Activated CD4-positive, alpha-beta memory T cell treated with anti-CD3 and anti-CD28 coated beads, Interleukin-2, amount 10 ng/mL, durations not matched to agents 7 days and 5 days (primary cell): ENCODE results near the gene PYDC2. TPM values are rescaled to one million over a fixed set of nuclear protein-coding genes. Genes with fewer than 3 reads are reported as not detected.

Experiments used
- CTCF ChIA-PET: fragments of 350-600 bp; sonication (Branson Sonifier 250); formaldehyde crosslinking; loops from one replicate; lab custom pipeline; 2021; ENCODE audit warnings: antibody characterized with exemption, inconsistent platforms; lab: Charles Lee
- POLR2A ChIA-PET: fragments of 350-600 bp; sonication (Branson Sonifier 250); formaldehyde crosslinking; loops from one replicate; lab custom pipeline; 2021; ENCODE audit warnings: antibody characterized with exemption; lab: Charles Lee
- DNase-seq: peaks from one replicate; pipeline ENCODE4 v3.0.0-alpha.2; 2020
- H3K27ac Mint-ChIP-seq: one replicate; pipeline ENCODE4 v1.8.0; 2021; ENCODE audit warnings: mild to moderate bottlenecking, mixed read lengths
- H3K27me3 Mint-ChIP-seq: one replicate; pipeline ENCODE4 v1.8.0; 2021; ENCODE audit warnings: mixed read lengths
- H3K36me3 Mint-ChIP-seq: one replicate; pipeline ENCODE4 v1.8.0; 2021; ENCODE audit warnings: low read depth, mixed read lengths
- H3K4me1 Mint-ChIP-seq: one replicate; pipeline ENCODE4 v1.8.0; 2021; ENCODE audit warnings: mixed read lengths
- H3K4me3 Mint-ChIP-seq: one replicate; pipeline ENCODE4 v1.8.0; 2021; ENCODE audit warnings: mild to moderate bottlenecking, mixed read lengths
- H3K9me3 Mint-ChIP-seq: one replicate; pipeline ENCODE4 v1.8.0; 2021; ENCODE audit warnings: mixed read lengths
- total RNA-seq, 2 experiments: library from RNA; stranded (reverse); gene quantifications; one replicate each; pipeline ENCODE4 v1.2.3, GENCODE V29; 2021

The PYDC2 gene
- not detected for total RNA-seq

DNA sequence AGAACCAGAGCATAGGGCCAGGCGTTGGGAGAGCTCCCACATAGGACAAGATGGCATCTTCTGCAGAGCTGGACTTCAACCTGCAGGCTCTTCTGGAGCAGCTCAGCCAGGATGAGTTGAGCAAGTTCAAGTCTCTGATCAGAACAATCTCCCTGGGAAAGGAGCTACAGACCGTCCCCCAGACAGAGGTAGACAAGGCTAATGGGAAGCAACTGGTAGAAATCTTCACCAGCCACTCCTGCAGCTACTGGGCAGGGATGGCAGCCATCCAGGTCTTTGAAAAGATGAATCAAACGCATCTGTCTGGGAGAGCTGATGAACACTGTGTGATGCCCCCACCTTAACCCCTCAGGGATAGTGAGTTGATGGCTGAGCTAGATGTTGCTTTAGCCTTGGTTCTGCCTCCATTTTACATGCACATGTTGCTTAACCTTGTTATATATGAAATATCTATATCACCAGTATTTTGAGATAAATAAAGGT, at the start of gene PYDC2:
Gene PYDC2 (plus strand): TSS at position 51 of the 483 bp plus-strand sequence. CDS start 0 bp downstream, at position 51.
- DNase-seq, result no peak
- H3K4me1 Mint-ChIP-seq, result no peaks in the 10 kb centered on the region
- no peaks in the 10 kb centered on the region for H3K27me3 Mint-ChIP-seq
- H3K36me3 Mint-ChIP-seq, result no peaks in the 10 kb centered on the region
- POLR2A ChIA-PET, result no interaction called here
- H3K27ac Mint-ChIP-seq, result no peak within 1 kb of the TSS
- CTCF ChIA-PET, result no interaction called here
- no peak within 1 kb of the TSS for H3K4me3 Mint-ChIP-seq
- H3K9me3 Mint-ChIP-seq, result no peaks in the 10 kb centered on the region

DNA sequence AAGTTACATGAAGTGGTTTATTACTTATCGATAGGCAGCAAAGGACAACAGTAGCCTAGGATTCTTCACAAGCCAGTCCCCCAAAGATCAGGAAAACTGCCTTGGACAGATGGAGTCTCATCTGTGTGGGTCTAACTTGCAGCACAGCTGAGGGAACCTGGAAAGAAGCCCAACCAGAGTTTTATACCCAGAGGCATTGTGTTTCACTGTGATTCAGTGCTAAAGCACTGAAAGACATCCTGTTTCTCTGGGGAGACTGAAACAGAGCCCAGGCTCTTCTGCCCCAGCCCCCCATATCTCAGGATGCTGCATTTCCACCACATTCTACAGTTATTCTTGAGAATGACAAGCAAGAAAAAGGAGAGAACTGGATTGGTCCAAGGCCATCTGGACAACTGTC, 48.2 kb upstream of the PYDC2 start:
- no peak for DNase-seq
- POLR2A ChIA-PET, result no interaction called here
- H3K27ac Mint-ChIP-seq, result no peak overlapping the region

DNA sequence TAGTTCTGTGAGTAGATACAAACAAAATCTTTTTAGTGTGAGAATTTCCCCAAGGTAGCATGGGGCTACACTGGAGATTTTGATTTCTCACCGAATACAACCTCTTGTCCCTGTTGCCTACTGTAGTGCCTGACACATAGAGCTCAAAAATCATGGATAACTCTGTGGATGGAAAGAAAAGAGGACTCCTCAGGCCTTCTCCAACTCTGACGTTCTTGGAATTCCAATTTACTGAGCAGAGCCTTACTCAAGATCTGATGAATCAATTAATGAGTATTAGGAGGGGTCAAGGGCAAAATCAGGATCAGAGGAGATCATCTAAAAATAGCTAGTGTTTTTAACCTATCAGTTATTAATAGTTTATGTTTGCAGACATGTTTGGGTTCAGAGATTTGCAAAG, 46.7 kb upstream of the PYDC2 start:
- Mint-ChIP-seq H3K4me3 (no peak overlapping the region), H3K9me3 (peaks cover 4% of the 10 kb centered on the region), H3K27me3 (no peaks in the 10 kb centered on the region), H3K4me1 (no peaks in the 10 kb centered on the region), H3K36me3 (no peaks in the 10 kb centered on the region), H3K27ac (no peak overlapping the region)
- ChIA-PET CTCF (no interaction called here), POLR2A (no interaction called here)
- DNase-seq, result no peak

More for the DNA sequence above, 48.2 kb upstream of the PYDC2 start:
- no peaks in the 10 kb centered on the region for H3K4me1 Mint-ChIP-seq
- no peaks in the 10 kb centered on the region for H3K36me3 Mint-ChIP-seq
- CTCF ChIA-PET, result no interaction called here
- peaks cover 4% of the 10 kb centered on the region for H3K9me3 Mint-ChIP-seq
- H3K27me3 Mint-ChIP-seq, result no peaks in the 10 kb centered on the region
- H3K4me3 Mint-ChIP-seq, result no peak overlapping the region

DNA sequence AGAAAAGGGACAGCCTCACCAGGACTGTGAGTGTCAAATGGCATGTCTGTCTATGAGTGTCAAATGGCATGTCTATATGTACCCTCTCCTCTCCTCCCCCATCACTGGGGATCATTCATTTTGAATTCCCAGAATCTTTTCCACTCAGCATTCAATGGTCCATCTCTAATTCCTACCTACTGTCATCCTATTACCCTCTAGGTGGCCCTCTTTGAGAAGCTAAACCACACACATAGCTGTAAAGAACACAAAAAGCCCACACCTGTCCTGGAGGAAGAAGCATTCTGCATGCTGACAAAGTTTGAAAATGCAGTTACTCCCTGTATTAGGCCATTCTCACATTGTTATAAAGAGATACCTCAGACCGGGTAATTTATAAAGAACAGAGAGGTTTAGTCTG, 46.2 kb upstream of the PYDC2 start:
- H3K4me1 Mint-ChIP-seq, result no peaks in the 10 kb centered on the region
- H3K9me3 Mint-ChIP-seq, result peaks cover 4% of the 10 kb centered on the region
- ChIA-PET CTCF (no interaction called here), POLR2A (no interaction called here)
- H3K27me3 Mint-ChIP-seq, result no peaks in the 10 kb centered on the region
- no peak for DNase-seq
- H3K27ac Mint-ChIP-seq, result no peak overlapping the region
- H3K4me3 Mint-ChIP-seq, result no peak overlapping the region
- no peaks in the 10 kb centered on the region for H3K36me3 Mint-ChIP-seq

DNA sequence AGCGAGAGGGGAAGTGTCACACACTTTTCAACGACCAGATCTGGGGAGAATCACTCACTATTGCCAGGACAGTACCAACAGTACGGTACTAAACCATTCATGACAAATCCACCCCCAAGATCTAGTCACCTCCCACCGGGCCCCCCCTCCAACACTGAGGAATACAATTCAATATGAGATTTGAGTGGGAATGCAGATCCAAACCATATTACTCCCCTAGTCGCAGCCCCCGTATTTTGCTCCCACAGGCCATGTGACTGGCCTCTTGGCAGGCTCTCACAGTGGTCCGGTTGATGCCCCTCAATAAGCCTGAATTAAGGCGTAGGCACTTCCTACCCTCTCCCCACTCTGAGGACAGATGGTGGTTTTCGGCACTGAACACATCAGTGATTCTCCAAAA, 45.4 kb upstream of the PYDC2 start:
- no peaks in the 10 kb centered on the region for H3K36me3 Mint-ChIP-seq
- H3K27ac Mint-ChIP-seq, result no peak overlapping the region
- H3K4me3 Mint-ChIP-seq, result no peak overlapping the region
- no peaks in the 10 kb centered on the region for H3K27me3 Mint-ChIP-seq
- ChIA-PET CTCF (no interaction called here), POLR2A (no interaction called here)
- no peak for DNase-seq
- H3K9me3 Mint-ChIP-seq, result no peaks in the 10 kb centered on the region
- no peaks in the 10 kb centered on the region for H3K4me1 Mint-ChIP-seq

DNA sequence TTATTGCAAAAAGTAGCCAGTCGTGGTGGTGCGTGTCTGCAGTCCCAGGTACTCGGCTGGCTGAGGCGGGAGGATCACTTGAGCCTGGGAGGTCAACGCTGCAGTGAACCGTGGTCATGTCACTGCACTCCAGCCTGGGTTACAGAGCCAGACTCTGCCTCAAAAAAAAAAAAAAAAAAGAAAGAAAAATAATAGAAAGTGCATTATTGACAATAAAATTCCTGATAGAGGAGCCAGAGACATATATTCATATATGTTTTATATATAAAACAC, 43.6 kb upstream of the PYDC2 start:
- Mint-ChIP-seq H3K4me3 (no peak overlapping the region), H3K27ac (no peak overlapping the region), H3K9me3 (no peaks in the 10 kb centered on the region), H3K36me3 (no peaks in the 10 kb centered on the region), H3K27me3 (no peaks in the 10 kb centered on the region), H3K4me1 (no peaks in the 10 kb centered on the region)
- no peak for DNase-seq
- POLR2A ChIA-PET, result no interaction called here
- CTCF ChIA-PET, result no interaction called here

DNA sequence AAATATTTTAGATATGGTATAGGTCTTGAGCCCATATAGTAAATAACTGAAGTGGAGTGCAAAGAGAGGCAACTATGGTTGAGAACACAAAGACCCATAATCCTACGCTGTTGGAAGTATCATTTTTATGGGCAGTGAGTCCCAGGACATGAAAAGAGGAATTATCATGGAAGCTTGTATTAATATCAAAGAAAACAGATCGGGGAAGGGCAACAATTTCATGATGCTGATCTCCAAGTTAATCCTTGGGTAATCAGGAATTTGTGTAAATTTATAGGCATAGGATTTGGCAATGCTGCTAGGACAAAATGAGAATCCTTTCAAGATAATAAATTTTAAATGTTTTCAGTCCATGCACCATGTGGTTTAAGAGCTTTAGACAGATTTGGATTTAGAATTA, 40.2 kb upstream of the PYDC2 start:
- DNase-seq, result no peak
- ChIA-PET CTCF (interaction anchor here (1.3 kb wide), 1 partner anchor 1024 kb away, joined by 3 read pairs; no protein-coding TSS in a partner anchor), POLR2A (no interaction called here)
- H3K36me3 Mint-ChIP-seq, result no peaks in the 10 kb centered on the region
- no peak overlapping the region for H3K27ac Mint-ChIP-seq
- H3K4me3 Mint-ChIP-seq, result no peak overlapping the region
- no peaks in the 10 kb centered on the region for H3K9me3 Mint-ChIP-seq
- H3K27me3 Mint-ChIP-seq, result no peaks in the 10 kb centered on the region
- no peaks in the 10 kb centered on the region for H3K4me1 Mint-ChIP-seq

DNA sequence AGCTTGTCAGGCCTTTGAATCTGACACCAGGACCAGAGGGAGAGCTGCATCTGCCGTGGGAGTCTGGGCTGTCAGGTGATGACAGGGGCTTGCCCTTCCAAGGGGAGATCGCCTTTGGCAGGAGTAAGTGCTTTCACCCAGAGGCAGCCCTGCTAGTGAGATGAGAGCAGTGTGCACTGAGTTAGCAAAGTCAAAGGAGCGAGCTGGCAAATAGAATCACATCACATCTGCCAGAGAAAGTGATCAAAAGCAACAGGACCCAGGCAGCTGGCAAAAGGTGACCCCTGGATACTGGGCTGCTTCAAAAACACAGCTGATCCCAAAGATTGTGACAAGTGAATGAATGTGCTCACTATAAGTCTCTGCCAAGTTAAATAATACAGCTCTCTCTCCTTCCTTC, 36.1 kb upstream of the PYDC2 start:
- ChIA-PET CTCF (no interaction called here), POLR2A (no interaction called here)
- Mint-ChIP-seq H3K27ac (no peak overlapping the region), H3K4me3 (no peak overlapping the region), H3K27me3 (no peaks in the 10 kb centered on the region), H3K9me3 (no peaks in the 10 kb centered on the region), H3K4me1 (no peaks in the 10 kb centered on the region), H3K36me3 (no peaks in the 10 kb centered on the region)
- no peak for DNase-seq

DNA sequence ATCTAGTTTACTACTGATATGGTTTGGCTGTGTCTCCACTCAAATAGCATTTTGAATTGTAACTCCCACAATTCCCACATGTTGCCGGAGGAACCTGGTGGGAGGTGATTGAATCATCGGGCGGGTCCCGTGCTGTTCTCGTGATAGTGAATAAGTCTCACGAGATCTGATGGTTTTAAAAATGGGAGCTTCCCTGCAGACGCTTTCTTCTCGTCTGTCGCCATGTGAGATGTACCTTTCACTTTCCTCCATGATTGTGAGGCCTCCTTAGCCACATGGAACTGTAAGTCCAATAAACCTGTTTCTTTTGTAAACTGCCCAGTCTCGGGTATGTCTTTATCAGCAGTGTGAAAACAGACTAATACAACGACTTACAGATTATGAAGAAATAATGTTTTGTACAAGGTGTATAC, 35.6 kb upstream of the PYDC2 start:
- Mint-ChIP-seq H3K4me3 (no peak overlapping the region), H3K9me3 (no peaks in the 10 kb centered on the region), H3K27ac (no peak overlapping the region), H3K4me1 (no peaks in the 10 kb centered on the region), H3K27me3 (no peaks in the 10 kb centered on the region), H3K36me3 (no peaks in the 10 kb centered on the region)
- CTCF ChIA-PET, result no interaction called here
- POLR2A ChIA-PET, result no interaction called here
- DNase-seq, result no peak

DNA sequence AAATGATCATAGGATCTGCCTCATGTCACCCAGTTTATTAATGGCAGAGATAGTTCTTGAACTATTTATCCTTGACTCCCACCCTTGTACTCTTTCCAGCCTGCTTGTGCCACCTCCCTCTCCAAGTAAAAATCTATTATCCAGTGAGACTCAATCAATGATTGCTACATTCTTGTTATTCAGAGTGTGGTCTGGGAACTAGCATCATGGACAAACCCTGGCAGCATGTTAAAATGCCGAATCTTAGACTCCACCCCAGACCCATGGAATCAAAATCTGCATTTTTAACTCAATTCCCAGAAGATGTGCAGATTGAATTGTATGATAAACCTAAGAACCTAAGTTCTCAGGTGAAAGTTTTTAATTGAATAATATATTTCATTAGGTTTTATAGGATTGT, 34.7 kb upstream of the PYDC2 start:
- H3K4me3 Mint-ChIP-seq, result no peak overlapping the region
- DNase-seq, result no peak
- H3K36me3 Mint-ChIP-seq, result no peaks in the 10 kb centered on the region

DNA sequence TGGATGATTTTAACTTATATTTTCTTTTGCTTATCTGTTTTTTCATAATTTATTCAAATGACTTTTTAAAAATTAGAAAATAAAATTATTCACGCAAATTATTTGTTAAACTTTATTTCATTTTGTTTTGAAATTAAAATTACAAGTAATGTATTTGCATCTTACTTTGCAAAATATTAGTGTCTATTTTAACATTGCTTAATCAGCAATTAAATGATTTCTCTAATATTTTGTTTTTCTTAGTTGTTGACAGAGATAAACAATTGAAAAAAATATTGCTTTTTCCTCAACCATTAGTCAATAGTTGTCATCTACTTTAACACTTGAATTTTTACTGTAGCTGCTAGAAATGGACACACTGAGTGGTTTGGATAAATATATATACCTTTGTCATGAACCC, 32.8 kb upstream of the PYDC2 start:
- ChIA-PET POLR2A (no interaction called here), CTCF (no interaction called here)
- Mint-ChIP-seq H3K4me1 (no peaks in the 10 kb centered on the region), H3K36me3 (no peaks in the 10 kb centered on the region), H3K27me3 (no peaks in the 10 kb centered on the region), H3K4me3 (no peak overlapping the region), H3K9me3 (peaks cover 2% of the 10 kb centered on the region), H3K27ac (no peak overlapping the region)
- DNase-seq, result no peak

More for the DNA sequence above, 34.7 kb upstream of the PYDC2 start:
- no peaks in the 10 kb centered on the region for H3K27me3 Mint-ChIP-seq
- POLR2A ChIA-PET, result no interaction called here
- peaks cover under 1% of the 10 kb centered on the region for H3K9me3 Mint-ChIP-seq
- H3K4me1 Mint-ChIP-seq, result no peaks in the 10 kb centered on the region
- CTCF ChIA-PET, result no interaction called here
- H3K27ac Mint-ChIP-seq, result no peak overlapping the region

DNA sequence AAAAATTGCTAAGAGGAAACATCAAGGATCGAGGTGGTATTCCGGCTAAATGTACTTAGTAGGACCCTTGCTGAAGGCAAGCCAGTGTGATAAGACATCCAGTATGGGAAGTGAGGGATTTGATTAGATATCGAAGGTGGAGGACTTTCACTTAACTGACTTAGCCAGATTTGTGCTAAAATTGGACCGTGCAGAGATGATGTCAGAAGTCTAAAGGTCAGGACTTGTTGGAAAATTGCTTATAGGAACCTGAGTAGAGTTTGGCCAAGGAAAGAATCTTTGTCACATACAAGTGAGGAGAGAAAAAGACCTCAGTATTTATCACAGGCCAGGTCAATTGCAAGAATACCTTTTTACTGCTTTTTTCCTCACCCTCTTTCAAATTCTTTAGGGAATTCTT, 30.9 kb upstream of the PYDC2 start:
- H3K9me3 Mint-ChIP-seq, result peaks cover 2% of the 10 kb centered on the region
- POLR2A ChIA-PET, result no interaction called here
- H3K4me3 Mint-ChIP-seq, result no peak overlapping the region

DNA sequence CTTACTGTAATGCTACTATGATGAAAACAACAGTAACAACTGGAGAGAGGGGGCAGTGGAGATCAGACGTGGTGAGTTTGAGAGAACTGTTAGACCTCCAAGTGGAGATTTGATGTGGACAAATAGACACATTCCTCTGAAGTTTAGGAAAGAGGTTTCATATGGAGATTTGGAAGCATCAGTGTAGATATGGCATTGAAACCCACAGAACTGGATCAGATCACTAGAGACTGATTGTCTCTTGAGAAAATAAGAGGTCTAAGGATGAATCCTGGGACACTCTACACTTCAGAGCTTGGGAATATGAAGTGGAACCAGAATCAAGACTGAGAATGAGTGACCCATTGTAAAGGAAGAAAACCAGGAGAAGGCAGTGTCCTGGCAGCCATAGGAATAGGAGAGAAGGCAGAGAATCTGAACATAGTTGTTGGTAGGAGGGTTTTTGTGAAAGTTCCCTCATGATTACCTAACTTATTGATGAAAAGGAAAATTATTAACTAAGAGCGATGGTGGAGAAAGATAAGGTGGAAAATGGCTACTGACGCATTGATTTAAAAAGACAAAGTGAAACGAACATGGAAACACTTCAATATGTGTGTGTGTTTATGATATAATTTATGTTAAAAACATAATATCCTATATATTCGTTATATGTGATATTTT, 29.7 kb upstream of the PYDC2 start:
- H3K36me3 Mint-ChIP-seq, result no peaks in the 10 kb centered on the region
- no peak overlapping the region for H3K4me3 Mint-ChIP-seq
- POLR2A ChIA-PET, result no interaction called here
- no peak overlapping the region for H3K27ac Mint-ChIP-seq
- peaks cover 2% of the 10 kb centered on the region for H3K9me3 Mint-ChIP-seq
- no peaks in the 10 kb centered on the region for H3K4me1 Mint-ChIP-seq
- CTCF ChIA-PET, result no interaction called here
- H3K27me3 Mint-ChIP-seq, result no peaks in the 10 kb centered on the region
- no peak for DNase-seq

More for the DNA sequence above, 30.9 kb upstream of the PYDC2 start:
- no peaks in the 10 kb centered on the region for H3K27me3 Mint-ChIP-seq
- CTCF ChIA-PET, result no interaction called here
- no peak for DNase-seq
- H3K27ac Mint-ChIP-seq, result no peak overlapping the region
- no peaks in the 10 kb centered on the region for H3K36me3 Mint-ChIP-seq
- H3K4me1 Mint-ChIP-seq, result no peaks in the 10 kb centered on the region

DNA sequence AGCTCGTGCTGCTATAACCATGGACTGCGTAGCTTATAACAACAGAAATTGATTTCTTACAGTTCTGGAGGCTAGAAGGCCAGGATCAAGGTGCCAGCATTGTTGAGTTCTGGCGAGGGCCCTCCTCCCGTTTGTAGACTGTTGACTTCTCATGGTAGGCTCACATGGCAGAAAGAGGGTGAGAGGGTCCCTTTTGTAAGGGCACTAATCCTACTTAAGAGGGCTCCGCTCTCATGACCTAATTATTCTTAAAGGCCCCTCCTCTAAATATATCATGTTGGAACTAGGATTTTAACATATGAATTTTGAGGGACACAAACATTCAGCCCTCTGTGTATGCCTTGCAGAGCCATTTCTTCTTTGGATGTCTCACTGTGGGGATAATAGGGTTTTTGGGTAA, 28.8 kb upstream of the PYDC2 start:
- peaks cover 2% of the 10 kb centered on the region for H3K9me3 Mint-ChIP-seq

More for the DNA sequence above, 28.8 kb upstream of the PYDC2 start:
- ChIA-PET POLR2A (no interaction called here), CTCF (no interaction called here)
- H3K27ac Mint-ChIP-seq, result no peak overlapping the region
- no peak for DNase-seq
- no peaks in the 10 kb centered on the region for H3K36me3 Mint-ChIP-seq
- no peaks in the 10 kb centered on the region for H3K4me1 Mint-ChIP-seq
- no peak overlapping the region for H3K4me3 Mint-ChIP-seq
- H3K27me3 Mint-ChIP-seq, result no peaks in the 10 kb centered on the region
